HS-5 (cell line): ENCODE measurements around the gene C16orf78.
"Not testable (repeated sequence)": the region's sequence is repeated elsewhere in the genome, so short reads cannot be mapped to it uniquely, and the experiment has no call there.

Experiments
- DNase-seq: peaks from one replicate; pipeline ENCODE4 v3.0.0-alpha.2; 2012; ENCODE audit warnings: low read depth

Gene C16orf78

DNA sequence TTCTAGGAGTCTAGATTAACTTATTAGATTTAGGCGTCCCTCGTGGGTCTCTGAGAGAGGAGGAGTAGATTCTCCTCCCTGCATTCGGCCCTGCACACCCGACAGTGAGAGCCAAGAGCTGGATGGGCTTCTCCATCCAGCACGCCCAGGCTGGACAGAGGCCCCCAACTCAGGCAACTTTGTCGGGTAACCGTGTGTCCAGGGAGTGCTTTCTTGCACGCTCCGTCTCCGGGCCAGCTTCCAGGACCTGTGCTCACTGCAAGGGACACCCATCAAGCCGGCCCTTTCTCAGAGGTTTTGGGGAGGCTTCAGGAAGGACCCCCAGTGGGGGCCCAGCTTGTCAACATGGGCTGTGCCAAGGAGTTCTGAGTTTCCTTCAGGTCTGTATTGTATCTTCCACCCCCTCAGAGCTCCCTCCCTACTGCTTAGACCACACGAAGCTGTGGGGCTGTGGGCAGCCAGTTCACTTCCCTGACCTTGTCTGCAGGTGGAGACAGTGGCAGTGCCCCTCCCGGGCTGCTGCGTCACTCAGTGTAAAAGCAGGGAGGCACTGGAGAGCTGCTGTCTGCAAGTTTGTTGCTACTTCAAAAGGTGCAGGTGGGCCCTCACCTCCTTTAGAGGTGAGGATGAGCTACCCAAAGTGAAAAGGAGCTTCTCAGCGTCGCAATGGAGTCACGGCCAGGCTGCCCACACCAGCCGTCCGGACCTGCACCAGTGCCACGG lies 24.0 kb upstream of the C16orf78 start:
- no peak for DNase-seq

- DNase-seq = no peak
These were observed 23.1 kb upstream of the C16orf78 start for GRCh38 chr16:49350265-49351095.

DNA sequence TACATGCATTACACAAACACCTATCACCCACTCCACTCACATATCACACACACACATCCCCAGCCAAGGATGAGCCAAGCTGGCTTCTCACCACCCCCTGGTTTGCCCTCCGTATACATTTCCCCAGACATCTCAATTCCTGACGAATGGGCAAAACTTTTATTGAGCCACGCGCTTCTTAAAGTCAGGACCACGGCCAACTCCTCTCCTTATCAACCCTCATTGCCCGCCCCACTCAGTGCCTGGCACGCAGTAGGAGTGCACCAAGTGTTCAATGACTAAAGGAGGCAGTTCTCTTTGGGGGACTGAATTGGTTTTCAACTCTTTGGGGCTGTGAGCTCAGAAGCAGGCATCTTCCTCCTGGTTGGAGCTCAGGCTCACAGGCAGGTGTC lies 22.5 kb upstream of the C16orf78 start:
- no peak for DNase-seq

DNA sequence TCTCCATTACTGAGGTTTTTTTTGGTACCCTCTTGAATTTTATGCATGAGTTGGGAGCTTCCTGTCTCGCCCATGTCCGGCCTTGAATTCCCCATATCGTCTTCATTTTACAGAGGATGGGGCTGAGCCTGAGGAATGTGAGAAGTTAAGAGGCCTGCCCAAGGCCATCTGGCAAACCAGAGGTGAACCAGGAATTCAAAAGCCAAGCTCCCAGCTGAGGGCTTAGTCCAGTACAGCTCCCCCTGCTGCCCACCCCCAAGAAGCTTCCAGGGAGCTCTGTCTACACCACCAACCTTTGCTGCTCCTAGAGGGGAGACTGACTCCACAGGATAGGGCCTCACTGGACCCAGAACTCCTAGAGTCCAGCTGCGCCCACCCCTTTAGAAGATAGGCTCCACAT lies 20.7 kb upstream of the C16orf78 start:
- no peak for DNase-seq

DNA sequence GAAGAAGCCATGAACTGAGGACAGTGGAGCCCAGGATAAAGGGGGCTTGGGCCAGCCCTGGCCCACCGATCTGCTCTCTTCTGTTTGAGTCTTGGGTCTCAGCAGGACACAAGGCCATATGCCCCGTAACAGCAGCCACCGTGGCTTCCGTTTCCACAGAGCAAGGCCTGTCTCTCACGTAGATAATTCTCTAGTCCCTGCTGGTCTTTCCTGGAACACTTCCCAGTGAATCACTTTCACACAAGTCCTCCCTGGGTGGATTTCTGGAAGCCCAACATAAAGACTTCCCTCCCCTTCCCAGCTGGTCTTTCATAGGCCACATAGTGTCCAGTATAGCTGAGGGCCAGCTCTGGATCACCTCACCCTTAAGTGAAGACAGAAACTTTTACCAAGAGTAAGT lies 19.9 kb upstream of the C16orf78 start:
- no peak for DNase-seq

DNA sequence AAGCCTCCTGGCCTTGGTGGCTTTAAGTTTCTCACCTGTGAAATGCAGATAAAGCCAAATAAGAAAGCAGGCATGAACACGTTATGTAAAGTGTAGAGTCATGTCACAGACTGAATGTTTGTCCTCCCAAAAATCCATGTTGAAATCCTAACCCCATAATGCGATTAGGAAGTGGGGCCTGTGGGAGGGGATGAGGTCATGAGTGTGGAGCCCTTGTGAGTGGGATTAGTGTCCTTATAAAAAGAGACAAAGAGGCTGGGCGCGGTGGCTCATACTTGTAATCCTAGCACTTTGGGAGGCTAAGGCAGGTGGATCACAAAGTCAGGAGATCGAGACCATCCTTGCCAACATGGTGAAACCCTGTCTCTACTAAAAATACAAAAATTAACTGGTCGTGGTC lies 19.5 kb upstream of the C16orf78 start:
- DNase-seq = no peak

DNA sequence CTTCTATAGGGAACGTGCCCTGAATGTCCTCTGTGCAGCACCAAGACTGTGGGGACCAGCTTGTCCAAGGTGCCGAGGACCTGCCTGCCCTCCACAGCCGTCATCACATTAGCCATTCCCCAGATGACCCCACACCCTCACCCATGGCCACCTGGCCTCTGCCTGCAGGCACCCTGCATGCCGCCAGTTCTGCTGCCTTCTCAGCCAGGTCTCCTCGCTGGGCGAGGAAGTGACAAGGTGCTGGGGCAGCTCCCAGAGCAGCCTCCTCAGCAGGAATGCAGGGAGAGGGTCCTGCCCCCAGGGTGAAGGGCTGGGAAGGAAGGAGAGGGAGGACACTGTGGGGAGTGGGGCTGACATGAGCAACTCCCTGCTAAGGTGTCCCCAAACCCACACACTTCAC lies 18.6 kb upstream of the C16orf78 start:
- DNase-seq = no peak

GRCh38 chr16:49355933-49356665 lies 17.5 kb upstream of the C16orf78 start:
- no peak for DNase-seq

GRCh38 chr16:49356728-49357488 lies 16.7 kb upstream of the C16orf78 start:
- no peak for DNase-seq

DNA sequence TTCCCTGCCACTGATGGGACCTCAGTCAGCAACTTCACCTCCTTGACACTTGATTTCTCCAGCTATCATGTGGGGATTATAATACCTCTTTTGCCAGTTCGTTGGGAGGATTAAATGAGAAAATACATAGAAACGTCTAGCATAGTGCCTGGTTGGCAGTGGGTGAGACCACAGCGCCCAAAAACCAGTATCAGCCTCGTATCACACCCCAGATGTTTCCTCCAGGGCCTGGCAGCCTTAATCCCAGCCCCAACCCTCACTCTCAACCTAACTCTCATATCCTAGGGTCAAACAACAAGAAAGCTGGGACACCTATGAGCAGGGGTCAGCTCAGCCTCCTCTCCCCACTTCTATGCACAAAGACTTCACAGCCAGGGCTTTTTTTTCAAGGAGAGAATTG lies 14.0 kb upstream of the C16orf78 start:
- DNase-seq = no peak

GRCh38 chr16:49361731-49362130 lies 11.9 kb upstream of the C16orf78 start:
- not testable (repeated sequence) for DNase-seq

DNA sequence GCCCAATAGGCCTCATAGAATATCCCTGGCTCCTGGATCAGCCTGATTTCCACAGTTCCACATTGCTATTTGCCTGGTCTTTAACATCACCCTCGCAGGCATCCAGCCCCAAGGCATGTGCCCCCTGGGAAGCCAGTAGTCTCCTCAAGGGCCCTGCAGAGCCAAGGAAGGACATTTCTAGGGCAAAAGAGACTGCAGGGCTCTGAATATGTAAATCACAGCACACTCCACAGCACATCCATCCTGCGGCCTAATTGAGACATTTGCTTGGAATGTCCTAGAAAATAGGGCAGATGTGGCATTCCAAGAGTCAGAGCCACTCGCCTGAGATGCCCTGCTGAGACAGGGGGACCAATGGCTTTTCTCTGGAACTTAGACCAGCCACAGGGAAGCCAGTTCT lies 11.4 kb upstream of the C16orf78 start:
- no peak for DNase-seq

DNA sequence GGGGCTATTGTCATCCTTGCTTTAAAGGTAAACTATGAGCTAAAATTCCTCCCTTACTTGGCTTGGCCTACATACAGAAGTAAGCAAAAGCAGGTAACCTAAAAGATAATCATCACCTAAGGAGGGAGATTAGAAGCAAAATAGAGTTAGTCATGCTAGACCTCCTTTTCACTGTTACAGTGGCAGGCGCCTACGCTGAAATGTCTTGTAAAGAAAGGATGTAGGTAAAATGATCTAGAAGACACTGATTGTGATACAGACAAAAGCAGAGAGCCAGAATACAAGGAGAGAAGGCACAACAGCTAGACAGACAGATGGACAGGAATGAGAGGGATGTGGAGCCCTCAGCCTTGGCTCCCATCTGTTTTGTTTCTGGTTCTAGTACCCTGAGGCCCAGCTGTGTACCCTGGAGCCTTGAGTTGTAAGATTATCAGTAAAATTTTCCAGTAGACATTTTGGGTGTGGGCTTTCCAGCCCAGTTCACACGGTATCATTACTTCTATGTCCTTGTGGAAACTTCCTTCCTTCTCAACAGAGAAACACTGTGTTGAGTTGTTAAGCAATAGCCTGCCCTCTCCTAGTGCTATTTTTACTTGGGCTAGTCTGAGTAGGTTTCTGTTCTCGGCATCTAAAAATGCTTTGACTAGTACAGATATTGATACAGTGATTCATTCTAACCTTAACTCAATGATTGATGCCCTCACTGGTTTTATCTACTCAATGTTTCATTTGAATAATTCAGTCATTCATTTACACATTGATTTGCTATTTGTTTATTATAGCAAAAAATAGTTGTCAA lies 7.7 kb upstream of the C16orf78 start:
- DNase-seq = no peak

DNA sequence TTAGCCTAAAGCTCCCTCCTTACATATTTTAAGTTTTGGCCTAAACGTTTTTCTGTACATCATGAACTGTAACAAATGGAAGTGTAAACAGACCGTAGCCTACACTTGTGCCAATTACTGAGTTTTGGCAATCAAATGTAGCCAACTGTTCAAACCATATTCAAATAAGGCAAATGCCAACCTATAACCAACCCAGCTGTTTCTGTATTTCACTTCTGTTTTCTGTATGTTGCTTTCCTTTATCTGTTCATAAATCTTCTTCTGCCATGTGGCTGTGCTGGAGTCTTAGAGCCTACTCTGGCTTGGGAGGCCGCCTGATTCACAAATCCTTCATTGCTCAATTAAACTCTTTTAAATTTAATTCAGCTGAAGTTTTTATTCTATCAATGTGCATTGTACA lies 6.9 kb upstream of the C16orf78 start:
- no peak for DNase-seq

GRCh38 chr16:49369651-49370611 lies 3.7 kb upstream of the C16orf78 start:
- no peak for DNase-seq

GRCh38 chr16:49376206-49376605 lies 2.6 kb downstream of the C16orf78 start:
- no peak for DNase-seq

- no peak for DNase-seq
These were observed 3.7 kb downstream of the C16orf78 start for GRCh38 chr16:49377196-49377755.

GRCh38 chr16:49378238-49378637 lies 4.6 kb downstream of the C16orf78 start:
- DNase-seq = no peak

DNA sequence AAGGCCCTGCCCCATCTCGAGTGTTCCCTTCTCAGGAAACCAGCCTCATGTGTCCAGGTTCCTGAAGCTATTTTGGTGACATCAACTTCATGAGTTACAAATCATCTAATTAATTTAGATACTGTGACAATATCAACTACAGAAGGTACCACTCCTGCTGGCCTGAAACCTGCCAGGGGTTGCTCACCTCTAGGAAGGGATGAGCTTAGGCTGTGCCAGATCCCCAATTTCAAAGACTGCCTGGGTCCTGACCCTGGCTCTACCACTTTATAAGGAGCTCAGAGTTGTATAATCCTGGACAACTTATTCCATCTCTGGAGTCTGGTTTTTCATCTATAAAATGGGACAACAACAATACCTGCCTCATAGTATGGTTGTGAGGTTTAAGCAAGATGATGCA lies 5.2 kb downstream of the C16orf78 start:
- DNase-seq = no peak

DNA sequence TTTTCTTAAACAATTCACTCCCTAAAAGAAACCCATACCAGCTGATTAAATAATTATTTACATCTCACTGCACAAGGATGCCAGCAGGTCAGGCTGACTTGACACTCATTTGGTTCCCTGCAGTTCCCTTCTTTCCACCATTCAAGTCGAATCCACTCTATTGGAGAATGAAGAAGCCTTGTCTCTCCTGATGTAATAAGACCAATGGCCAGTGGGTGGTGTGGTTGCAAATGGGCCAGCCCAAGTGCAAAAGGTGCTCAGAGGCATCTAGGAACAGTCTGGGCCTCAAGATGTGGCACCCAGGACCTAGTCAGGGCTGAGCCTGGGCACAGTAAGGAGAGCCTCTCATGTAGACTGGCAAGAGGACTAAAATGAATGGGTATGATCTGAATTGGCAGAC lies 9.3 kb downstream of the C16orf78 start:
- no peak for DNase-seq
